ENCODE data around the gene ARAP1. TPM values are rescaled to one million over a fixed set of nuclear protein-coding genes. Genes with fewer than 3 reads are reported as not detected.
A peak's percentile ranks its signal among the peaks of the same experiment; 100 is the strongest.

ARAP1 gene
- total RNA-seq, 1 donor: 95.2 TPM

DNA sequence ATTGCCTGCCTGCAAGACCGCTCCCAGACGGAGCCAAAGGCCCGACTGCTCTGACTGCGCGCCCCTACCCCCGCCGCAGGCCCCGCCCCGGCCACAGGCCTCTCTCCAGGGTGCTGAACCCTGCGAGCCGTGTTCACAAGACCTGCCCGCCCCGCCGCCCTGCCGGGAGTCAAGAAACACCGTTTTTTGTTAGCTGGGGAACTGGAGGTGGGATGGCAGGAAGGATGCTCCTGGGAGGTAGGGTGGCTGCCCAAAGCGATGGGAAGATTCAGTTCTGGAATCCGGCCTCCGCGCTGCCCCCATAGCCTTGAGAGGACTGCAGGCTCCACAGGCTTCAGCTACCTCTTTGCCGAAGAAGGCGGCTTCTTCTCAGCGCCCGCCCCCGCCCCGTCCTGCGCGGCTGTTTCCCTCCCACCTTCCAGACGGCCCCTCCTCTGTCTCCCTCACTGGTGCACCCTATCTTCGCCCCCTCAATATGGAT, 75.3 kb downstream of the ARAP1 start:
- H3K27me3 ChIP-seq (ENCODE audit: insufficient read depth, low read length): peaks cover 85% of the 10 kb centered on the region
- H2AFZ ChIP-seq (ENCODE audit: low read length): no peak overlapping the region
- H3K9me3 ChIP-seq (ENCODE audit: low read depth, low read length): no peaks in the 10 kb centered on the region
- H3K4me3 ChIP-seq (ENCODE audit: insufficient read depth, low read length): no peak overlapping the region
- peak; percentile 95 for DNase-seq (ENCODE audit: insufficient read length, low spot score, missing footprints)
- H3K79me2 ChIP-seq (ENCODE audit: insufficient read depth, low read length): no peaks in the 10 kb centered on the region
- TF ChIP-seq, protein P1, sequence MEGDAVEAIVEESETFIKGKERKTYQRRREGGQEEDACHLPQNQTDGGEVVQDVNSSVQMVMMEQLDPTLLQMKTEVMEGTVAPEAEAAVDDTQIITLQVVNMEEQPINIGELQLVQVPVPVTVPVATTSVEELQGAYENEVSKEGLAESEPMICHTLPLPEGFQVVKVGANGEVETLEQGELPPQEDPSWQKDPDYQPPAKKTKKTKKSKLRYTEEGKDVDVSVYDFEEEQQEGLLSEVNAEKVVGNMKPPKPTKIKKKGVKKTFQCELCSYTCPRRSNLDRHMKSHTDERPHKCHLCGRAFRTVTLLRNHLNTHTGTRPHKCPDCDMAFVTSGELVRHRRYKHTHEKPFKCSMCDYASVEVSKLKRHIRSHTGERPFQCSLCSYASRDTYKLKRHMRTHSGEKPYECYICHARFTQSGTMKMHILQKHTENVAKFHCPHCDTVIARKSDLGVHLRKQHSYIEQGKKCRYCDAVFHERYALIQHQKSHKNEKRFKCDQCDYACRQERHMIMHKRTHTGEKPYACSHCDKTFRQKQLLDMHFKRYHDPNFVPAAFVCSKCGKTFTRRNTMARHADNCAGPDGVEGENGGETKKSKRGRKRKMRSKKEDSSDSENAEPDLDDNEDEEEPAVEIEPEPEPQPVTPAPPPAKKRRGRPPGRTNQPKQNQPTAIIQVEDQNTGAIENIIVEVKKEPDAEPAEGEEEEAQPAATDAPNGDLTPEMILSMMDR (IDR thresholded peaks at IDR 0.05; ENCODE audit: extremely low read depth, low read depth, low read length): no peak
- no peaks in the 10 kb centered on the region for H3K36me3 ChIP-seq (ENCODE audit: insufficient read depth, low read length)
- H3K27ac ChIP-seq (ENCODE audit: low read depth, low read length): no peak overlapping the region
- H3K4me2 ChIP-seq (ENCODE audit: insufficient read depth, low read length): no peak overlapping the region
- H4K20me1 ChIP-seq (ENCODE audit: insufficient read depth, low read length): peaks cover 15% of the 10 kb centered on the region
- no peaks in the 10 kb centered on the region for H3K4me1 ChIP-seq (ENCODE audit: insufficient read depth, low read length)

GRCh38 chr11:72675221-72675620, 77.0 kb downstream of the ARAP1 start:
- Histone ChIP-seq H3K27ac (ENCODE audit: low read depth, low read length) (no peak overlapping the region), H3K36me3 (ENCODE audit: insufficient read depth, low read length) (no peaks in the 10 kb centered on the region), H3K4me3 (ENCODE audit: insufficient read depth, low read length) (no peak overlapping the region), H3K27me3 (ENCODE audit: insufficient read depth, low read length) (peaks cover 76% of the 10 kb centered on the region), H4K20me1 (ENCODE audit: insufficient read depth, low read length) (peaks cover 10% of the 10 kb centered on the region), H3K9me3 (ENCODE audit: low read depth, low read length) (no peaks in the 10 kb centered on the region), H2AFZ (ENCODE audit: low read length) (no peak overlapping the region), H3K4me1 (ENCODE audit: insufficient read depth, low read length) (no peaks in the 10 kb centered on the region), H3K4me2 (ENCODE audit: insufficient read depth, low read length) (no peak overlapping the region), H3K79me2 (ENCODE audit: insufficient read depth, low read length) (no peaks in the 10 kb centered on the region)
- DNase-seq (ENCODE audit: insufficient read length, low spot score, missing footprints): no peak
- TF ChIP-seq, protein P1 (IDR thresholded peaks at IDR 0.05; ENCODE audit: extremely low read depth, low read depth, low read length): no peak

- no peak within 1 kb of the TSS for H3K27ac ChIP-seq (ENCODE audit: low read depth, low read length)
- no peak within 1 kb of the TSS for H2AFZ ChIP-seq (ENCODE audit: low read length)
- H3K4me1 ChIP-seq (ENCODE audit: insufficient read depth, low read length): no peaks in the 10 kb centered on the region
- no peaks in the 10 kb centered on the region for H3K36me3 ChIP-seq (ENCODE audit: insufficient read depth, low read length)
- H3K79me2 ChIP-seq (ENCODE audit: insufficient read depth, low read length): no peaks in the 10 kb centered on the region
- H3K4me3 ChIP-seq (ENCODE audit: insufficient read depth, low read length): no peak within 1 kb of the TSS
- TF ChIP-seq, protein P1 (IDR thresholded peaks at IDR 0.05; ENCODE audit: extremely low read depth, low read depth, low read length): no peak
- H4K20me1 ChIP-seq (ENCODE audit: insufficient read depth, low read length): peaks cover under 1% of the 10 kb centered on the region
- no peak for DNase-seq (ENCODE audit: insufficient read length, low spot score, missing footprints)
- H3K27me3 ChIP-seq (ENCODE audit: insufficient read depth, low read length): peaks cover 77% of the 10 kb centered on the region
- H3K9me3 ChIP-seq (ENCODE audit: low read depth, low read length): no peaks in the 10 kb centered on the region
- no peak within 1 kb of the TSS for H3K4me2 ChIP-seq (ENCODE audit: insufficient read depth, low read length)
Observed at GRCh38 chr11:72673943-72674828, 78.0 kb downstream of the ARAP1 start, which contains the start of gene PDE2A. PDE2A (minus strand) TSS chr11:72674422; CDS start chr11:72674207, 215 bp downstream.

- no peaks in the 10 kb centered on the region for H4K20me1 ChIP-seq (ENCODE audit: insufficient read depth, low read length)
- no peaks in the 10 kb centered on the region for H3K79me2 ChIP-seq (ENCODE audit: insufficient read depth, low read length)
- peaks cover 77% of the 10 kb centered on the region for H3K27me3 ChIP-seq (ENCODE audit: insufficient read depth, low read length)
- H2AFZ ChIP-seq (ENCODE audit: low read length): no peak overlapping the region
- no peak for DNase-seq (ENCODE audit: insufficient read length, low spot score, missing footprints)
- no peaks in the 10 kb centered on the region for H3K9me3 ChIP-seq (ENCODE audit: low read depth, low read length)
- no peak overlapping the region for H3K4me3 ChIP-seq (ENCODE audit: insufficient read depth, low read length)
- H3K4me1 ChIP-seq (ENCODE audit: insufficient read depth, low read length): no peaks in the 10 kb centered on the region
- H3K36me3 ChIP-seq (ENCODE audit: insufficient read depth, low read length): no peaks in the 10 kb centered on the region
- H3K27ac ChIP-seq (ENCODE audit: low read depth, low read length): no peak overlapping the region
- TF ChIP-seq, protein P1 (IDR thresholded peaks at IDR 0.05; ENCODE audit: extremely low read depth, low read depth, low read length): no peak
- H3K4me2 ChIP-seq (ENCODE audit: insufficient read depth, low read length): no peak overlapping the region
Observed at GRCh38 chr11:72673284-72673942, 78.8 kb downstream of the ARAP1 start.

Measured in osteoblast (primary cell).